Cardiac septum (tissue), 1 donor: ENCODE measurements around the gene SORBS1. TPM values are rescaled to one million over a fixed set of nuclear protein-coding genes. Genes with fewer than 3 reads are reported as not detected.

ENCODE experiments used
- DNase-seq: peaks from one replicate; pipeline ENCODE4 v3.0.0-alpha.2; 2020; ENCODE audit warnings: low spot score
- intact Hi-C: fragments of 100-400 bp; cut with DNase I; formaldehyde crosslinking; loops from one replicate; pipeline ENCODE4 v1.14.0; 2022
- total RNA-seq: library from RNA; stranded (reverse); fragmentation: NEBNext Ultra II Directional; extraction: Animal tissue kit (Norgen Biotek cat#: 25700); gene quantifications from one replicate; pipeline ENCODE4 v1.2.1, GENCODE V29; 2021
- donor health status: DM: no; HTN: no; CAD: no.

Gene SORBS1
- total RNA-seq, 1 donor from 2014 or later, result 1,045 TPM

- no peak for DNase-seq
- intact Hi-C loops, result no loop called here
These were observed 172.0 kb downstream of the SORBS1 start for GRCh38 chr10:95389176-95389575.

GRCh38 chr10:95388539-95388938, 172.6 kb downstream of the SORBS1 start:
- no peak for DNase-seq
- intact Hi-C loops, result no loop called here

GRCh38 chr10:95388109-95388471, 173.1 kb downstream of the SORBS1 start:
- intact Hi-C loops, result no loop called here
- DNase-seq, result no peak

- no peak for DNase-seq
- intact Hi-C loops, result no loop called here
These were observed 177.0 kb downstream of the SORBS1 start for GRCh38 chr10:95384011-95384704.

GRCh38 chr10:95382596-95382995, 178.6 kb downstream of the SORBS1 start:
- intact Hi-C loops, result no loop called here
- no peak for DNase-seq

GRCh38 chr10:95382174-95382573, 179.0 kb downstream of the SORBS1 start:
- no peak for DNase-seq
- intact Hi-C loops, result no loop called here

GRCh38 chr10:95377950-95378349, 183.2 kb downstream of the SORBS1 start:
- intact Hi-C loops, result loop anchor here (2.0 to 10.0 kb wide), 2 partner anchors 13 to 487 kb away; no protein-coding TSS in a partner anchor
- no peak for DNase-seq

- intact Hi-C loops, result loop anchor here (2.0 to 10.0 kb wide), 2 partner anchors 55 to 489 kb away; no protein-coding TSS in a partner anchor
- DNase-seq, result no peak
These were observed 185.8 kb downstream of the SORBS1 start for GRCh38 chr10:95375418-95375817.

- intact Hi-C loops, result loop anchor here (1.0 to 10.0 kb wide), 3 partner anchors 56 to 490 kb away; no protein-coding TSS in a partner anchor
These were observed 186.5 kb downstream of the SORBS1 start for GRCh38 chr10:95374597-95375209.

GRCh38 chr10:95373660-95374059, 187.5 kb downstream of the SORBS1 start:
- no peak for DNase-seq
- intact Hi-C loops, result loop anchor here (1.0 to 10.0 kb wide), 3 partner anchors 57 to 491 kb away; no protein-coding TSS in a partner anchor

More at GRCh38 chr10:95374597-95375209, 186.5 kb downstream of the SORBS1 start:
- no peak for DNase-seq

- intact Hi-C loops, result loop anchor here (5.0 kb wide), 2 partner anchors 67 to 182 kb away; no protein-coding TSS in a partner anchor
- DNase-seq, result no peak
These were observed 196.8 kb downstream of the SORBS1 start for GRCh38 chr10:95364342-95364741.

GRCh38 chr10:95363303-95363912, 197.8 kb downstream of the SORBS1 start:
- intact Hi-C loops, result loop anchor here (1.0 to 5.0 kb wide), 3 partner anchors 66 to 181 kb away; no protein-coding TSS in a partner anchor

GRCh38 chr10:95360122-95360714, 201.0 kb downstream of the SORBS1 start:
- intact Hi-C loops, result loop anchor here (5.0 kb wide), 2 partner anchors 63 to 178 kb away; no protein-coding TSS in a partner anchor
- no peak for DNase-seq

More at GRCh38 chr10:95363303-95363912, 197.8 kb downstream of the SORBS1 start:
- DNase-seq, result no peak

GRCh38 chr10:95359466-95359865, 201.7 kb downstream of the SORBS1 start:
- intact Hi-C loops, result no loop called here
- DNase-seq, result no peak

- intact Hi-C loops, result no loop called here
- DNase-seq, result no peak
These were observed 204.8 kb downstream of the SORBS1 start for GRCh38 chr10:95356190-95356955.

- intact Hi-C loops, result no loop called here
These were observed 205.9 kb downstream of the SORBS1 start for GRCh38 chr10:95355301-95355700.

GRCh38 chr10:95354110-95354509, 207.1 kb downstream of the SORBS1 start:
- DNase-seq, result no peak
- intact Hi-C loops, result no loop called here

More at GRCh38 chr10:95355301-95355700, 205.9 kb downstream of the SORBS1 start:
- no peak for DNase-seq

GRCh38 chr10:95353123-95353522, 208.0 kb downstream of the SORBS1 start:
- intact Hi-C loops, result no loop called here
- no peak for DNase-seq

- intact Hi-C loops, result no loop called here
- DNase-seq, result no peak
These were observed 208.5 kb downstream of the SORBS1 start for GRCh38 chr10:95352684-95353083.
